ENCODE results near the gene LYL1.

LYL1 gene

DNA sequence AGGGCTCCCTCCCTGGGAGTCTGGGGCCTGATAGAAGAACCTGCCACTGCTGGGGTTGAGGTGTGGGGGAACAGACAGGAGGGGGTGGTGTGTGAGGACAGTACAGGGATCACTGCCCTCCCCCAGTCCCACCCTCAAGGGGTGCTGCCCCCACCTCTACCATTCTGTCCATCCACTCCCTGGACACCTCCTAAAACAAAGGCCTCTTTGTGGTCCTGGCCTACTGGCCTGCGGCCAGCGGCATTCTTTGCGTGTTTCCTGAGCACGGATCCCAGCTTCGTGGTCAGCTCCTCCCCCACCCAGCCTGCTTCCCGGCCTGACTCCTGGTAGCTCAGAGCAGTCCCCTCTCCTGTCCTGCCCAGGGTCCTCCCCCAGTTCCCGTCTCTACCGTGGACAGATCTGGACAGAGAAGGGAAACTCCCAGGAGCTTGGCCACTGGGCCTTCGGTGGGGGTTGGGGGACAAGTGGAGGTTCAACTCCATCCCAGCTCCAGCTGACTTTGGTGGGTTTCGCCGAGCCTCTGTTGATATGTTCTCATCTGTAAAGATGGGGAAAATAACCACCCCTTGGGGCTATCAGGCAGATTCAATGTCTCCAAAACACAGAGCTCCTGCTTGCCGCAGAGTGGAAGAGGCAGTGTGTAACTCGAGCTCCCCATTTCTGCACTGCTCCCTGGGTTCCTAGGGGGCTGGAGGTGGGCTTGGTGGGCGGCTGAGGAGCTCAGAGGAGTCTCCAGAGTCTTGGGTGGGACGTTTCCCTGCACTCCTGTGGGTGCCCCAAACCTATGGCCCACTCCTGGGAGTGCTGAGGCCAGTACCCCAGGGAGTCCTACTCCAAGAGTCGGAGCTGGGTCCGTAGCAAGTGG, 48.7 kb downstream of the LYL1 start:
- DNase-seq: no peak

DNA sequence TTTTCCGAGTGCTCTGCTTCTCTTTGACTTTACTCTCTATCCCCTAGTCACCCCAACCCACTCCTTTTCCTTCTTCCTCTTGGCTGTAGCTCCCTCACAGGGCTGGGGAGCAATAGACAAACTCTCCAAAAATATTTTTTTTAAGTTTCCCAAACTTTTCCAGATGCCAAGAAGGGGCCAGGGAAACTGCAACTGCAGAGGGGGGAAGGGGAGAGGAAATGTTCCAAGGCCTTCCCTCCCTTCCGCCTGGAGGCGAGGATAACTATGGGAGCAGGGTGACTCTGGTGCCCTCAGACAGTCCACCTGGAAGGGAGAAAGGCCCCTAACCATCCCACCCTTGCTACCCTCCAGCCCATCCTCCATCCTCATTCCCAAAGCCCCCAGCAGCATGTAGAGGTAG, 49.4 kb downstream of the LYL1 start:
- DNase-seq: no peak

DNA sequence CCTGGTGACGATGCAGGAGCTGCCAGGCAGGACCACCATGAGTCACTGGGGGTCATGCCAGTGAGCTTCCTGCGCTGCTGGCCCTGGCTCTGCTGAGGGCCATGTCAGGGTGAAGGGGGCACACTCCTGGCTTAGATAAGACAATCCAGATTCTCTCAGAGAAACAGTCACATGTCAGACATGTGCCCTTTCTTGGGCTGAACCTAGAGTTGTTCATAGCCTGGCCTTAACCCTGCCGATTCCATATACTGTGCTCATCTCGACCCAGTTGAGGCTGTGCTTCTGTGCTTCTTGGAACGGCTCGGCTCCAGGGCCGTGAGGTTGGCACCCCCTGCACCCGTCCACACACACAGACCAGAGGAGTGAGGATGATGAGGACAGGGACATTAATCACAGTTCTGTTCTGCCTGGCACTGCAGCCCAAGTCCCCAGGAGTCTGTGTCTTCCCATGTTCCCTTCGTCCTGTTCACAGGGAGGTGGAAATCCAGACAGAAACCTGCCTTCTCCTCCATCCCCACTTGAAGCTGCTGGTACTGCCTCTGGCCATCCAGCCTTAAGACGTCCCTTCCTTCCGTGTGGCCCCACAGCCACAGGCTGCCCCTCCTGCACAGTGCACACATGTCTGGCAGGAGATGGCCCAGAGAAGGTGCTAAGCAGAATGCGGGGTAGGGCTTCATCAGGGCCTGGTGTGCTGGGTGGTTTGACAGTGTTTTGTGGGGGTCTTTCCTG, 50.0 kb downstream of the LYL1 start:
- DNase-seq: no peak

DNA sequence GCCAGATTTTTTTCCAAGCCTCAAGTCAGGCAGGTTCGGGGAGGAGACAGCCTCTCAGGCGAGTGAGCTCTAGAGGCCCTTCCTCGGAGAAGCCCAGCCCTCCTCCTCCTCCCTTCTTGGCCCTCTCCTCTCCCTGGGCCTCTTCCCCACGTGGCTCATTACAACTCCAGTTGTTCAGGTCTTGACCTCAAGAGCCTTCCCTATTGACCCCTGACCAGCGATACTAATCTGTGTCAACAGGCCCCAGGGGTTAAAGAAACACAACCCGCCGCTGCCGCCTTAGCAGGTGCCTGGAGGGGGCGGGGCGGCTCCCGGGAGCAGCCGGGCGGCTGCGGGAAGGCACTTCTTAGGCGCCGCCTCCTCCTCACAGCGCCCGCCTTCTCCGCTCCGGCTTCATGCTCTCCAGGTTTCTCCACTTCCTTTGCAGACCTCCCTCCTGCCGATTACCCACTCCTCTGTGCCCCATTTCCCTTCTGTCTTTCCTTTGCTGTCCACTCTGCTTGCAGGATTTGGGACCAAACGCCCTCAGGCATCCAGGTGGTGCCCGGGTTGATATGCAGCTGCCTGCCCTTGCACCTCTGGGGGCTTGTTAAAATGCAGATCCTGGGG, 51.0 kb downstream of the LYL1 start:
- no peak for DNase-seq

DNA sequence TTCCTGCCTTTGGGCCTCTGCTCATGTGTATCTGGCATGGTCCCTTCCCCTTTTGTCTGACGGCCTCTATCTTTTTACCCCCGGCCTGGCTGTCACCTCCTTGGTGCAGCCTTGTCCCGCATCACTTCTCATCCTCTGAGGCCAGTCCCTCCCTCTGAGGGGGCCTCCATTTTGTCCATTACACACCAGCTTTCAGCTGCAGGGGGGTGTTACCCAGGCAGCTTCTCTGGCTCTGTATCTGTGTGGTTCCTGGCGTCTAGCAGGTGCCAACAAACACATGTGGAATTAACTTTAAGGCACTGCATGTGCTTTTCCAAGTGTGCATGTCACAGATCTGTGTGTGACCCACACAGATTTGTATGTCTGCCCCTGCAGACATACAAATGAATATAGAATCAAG, 52.4 kb downstream of the LYL1 start:
- DNase-seq: no peak

Measured in activated effector memory CD4-positive, alpha-beta T cell treated with anti-CD3 and anti-CD28 coated beads, Interleukin-2, amount 50 U/mL, for 16 hours (primary cell).